NCI-H69 (cell line): ENCODE measurements around the gene CYP27A1.
"Not testable (repeated sequence)": the region's sequence is repeated elsewhere in the genome, so short reads cannot be mapped to it uniquely, and the experiment has no call there.

ENCODE experiments used
- DNase-seq: peaks from one replicate; lab custom pipeline; 2025; lab: John Stamatoyannopoulos, UW

CYP27A1 gene

GRCh38 chr2:218831378-218831990, 49.5 kb downstream of the CYP27A1 start, which contains the start of gene PRKAG3:
PRKAG3 (minus strand) TSS chr2:218831803.
- DNase-seq, result no peak

GRCh38 chr2:218832081-218832480, 50.1 kb downstream of the CYP27A1 start:
- no peak for DNase-seq

GRCh38 chr2:218832520-218832919, 50.6 kb downstream of the CYP27A1 start:
- DNase-seq, result no peak

- no peak for DNase-seq
These were observed 51.2 kb downstream of the CYP27A1 start for GRCh38 chr2:218833023-218833609.

GRCh38 chr2:218834685-218835084, 52.7 kb downstream of the CYP27A1 start:
- peak; percentile 18 for DNase-seq

- DNase-seq, result no peak
These were observed 55.5 kb downstream of the CYP27A1 start for GRCh38 chr2:218837495-218837894.

- no peak for DNase-seq
These were observed 57.5 kb downstream of the CYP27A1 start for GRCh38 chr2:218839430-218839829.

GRCh38 chr2:218839888-218840287, 57.9 kb downstream of the CYP27A1 start:
- no peak for DNase-seq

- not testable (repeated sequence) for DNase-seq
These were observed 62.4 kb downstream of the CYP27A1 start for GRCh38 chr2:218844334-218844733.

- not testable (repeated sequence) for DNase-seq
These were observed 65.0 kb downstream of the CYP27A1 start for GRCh38 chr2:218846963-218847362.

GRCh38 chr2:218849721-218850120, 67.8 kb downstream of the CYP27A1 start:
- no peak for DNase-seq

GRCh38 chr2:218850796-218851195, 68.8 kb downstream of the CYP27A1 start:
- no peak for DNase-seq

- no peak for DNase-seq
These were observed 69.3 kb downstream of the CYP27A1 start for GRCh38 chr2:218851286-218851685.

- peak; percentile 75 for DNase-seq
These were observed 71.1 kb downstream of the CYP27A1 start for GRCh38 chr2:218852911-218853667.

GRCh38 chr2:218853766-218854165, 71.8 kb downstream of the CYP27A1 start:
- peak; percentile 90 for DNase-seq

GRCh38 chr2:218854860-218855259, 72.9 kb downstream of the CYP27A1 start:
- no peak for DNase-seq

GRCh38 chr2:218855305-218856166, 73.6 kb downstream of the CYP27A1 start:
- no peak for DNase-seq

GRCh38 chr2:218856167-218856895, 74.4 kb downstream of the CYP27A1 start:
- DNase-seq, result no peak

- DNase-seq, result no peak
These were observed 74.9 kb downstream of the CYP27A1 start for GRCh38 chr2:218856896-218857243.

GRCh38 chr2:218857371-218858137, 75.6 kb downstream of the CYP27A1 start:
- peak; percentile 84 for DNase-seq

GRCh38 chr2:218858138-218858445, 76.1 kb downstream of the CYP27A1 start:
- no peak for DNase-seq
